ENCODE measurements around the gene HMCN1.

GRCh38 chr1:185722098-185722497, 12.1 kb upstream of the HMCN1 start:
- TF ChIP-seq CTCF (IDR thresholded peaks at IDR 0.05; ENCODE audit: low read depth, low read length, missing input control) (no peak), TAF1 (conservative IDR thresholded peaks at IDR 0.05) (no peak), YY1 (IDR thresholded peaks at IDR 0.05) (no peak), REST (IDR thresholded peaks at IDR 0.05) (no peak), SP1 (IDR thresholded peaks at IDR 0.05) (no peak), HNF4A (conservative IDR thresholded peaks at IDR 0.05) (no peak), MAX (IDR thresholded peaks at IDR 0.05) (no peak), JUND (IDR thresholded peaks at IDR 0.05) (no peak), GABPA (IDR thresholded peaks at IDR 0.05 in 1 of 2, conservative IDR thresholded peaks at IDR 0.05 in 1 of 2) (no peak), NR2F2 (IDR thresholded peaks at IDR 0.05) (no peak), EGR1 (IDR thresholded peaks at IDR 0.05; ENCODE audit: low read depth in 2 of 2) (no peak), RAD21 (IDR thresholded peaks at IDR 0.05) (no peak)
- TF ChIP-seq, protein P1, sequence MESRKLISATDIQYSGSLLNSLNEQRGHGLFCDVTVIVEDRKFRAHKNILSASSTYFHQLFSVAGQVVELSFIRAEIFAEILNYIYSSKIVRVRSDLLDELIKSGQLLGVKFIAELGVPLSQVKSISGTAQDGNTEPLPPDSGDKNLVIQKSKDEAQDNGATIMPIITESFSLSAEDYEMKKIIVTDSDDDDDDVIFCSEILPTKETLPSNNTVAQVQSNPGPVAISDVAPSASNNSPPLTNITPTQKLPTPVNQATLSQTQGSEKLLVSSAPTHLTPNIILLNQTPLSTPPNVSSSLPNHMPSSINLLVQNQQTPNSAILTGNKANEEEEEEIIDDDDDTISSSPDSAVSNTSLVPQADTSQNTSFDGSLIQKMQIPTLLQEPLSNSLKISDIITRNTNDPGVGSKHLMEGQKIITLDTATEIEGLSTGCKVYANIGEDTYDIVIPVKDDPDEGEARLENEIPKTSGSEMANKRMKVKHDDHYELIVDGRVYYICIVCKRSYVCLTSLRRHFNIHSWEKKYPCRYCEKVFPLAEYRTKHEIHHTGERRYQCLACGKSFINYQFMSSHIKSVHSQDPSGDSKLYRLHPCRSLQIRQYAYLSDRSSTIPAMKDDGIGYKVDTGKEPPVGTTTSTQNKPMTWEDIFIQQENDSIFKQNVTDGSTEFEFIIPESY (IDR thresholded peaks at IDR 0.05), result no peak

Measured in liver (tissue), 3 donors.